Natural killer cell treated with Interleukin-12 subunit alpha and Interleukin-12 subunit beta and Interleukin-15 and Interleukin-18, amount 100 ng/mL, for 72 hours (primary cell): ENCODE results near the gene SIPA1. TPM values are rescaled to one million over a fixed set of nuclear protein-coding genes. Genes with fewer than 3 reads are reported as not detected.

Source experiments
- ATAC-seq, 2 donors: fragments of 150-1000 bp; cut with Tn5 transposase in 1 of 2; sonication (Bioruptor Pico), chemical (Tn5 transposase) in 1 of 2; 2 replicates each; pipeline ENCODE4 v1.10.0; 2021
- DNase-seq: peaks from one replicate; pipeline ENCODE4 v3.0.0; 2022; ENCODE audit warnings: low spot score
- H3K27ac Mint-ChIP-seq, 2 donors: 1 replicate in 1 of 2; 2 replicates in 1 of 2; pipeline ENCODE4 v1.8.0; 2022; ENCODE audit warnings: mixed read lengths in 2 of 2, mild to moderate bottlenecking in 1 of 2, moderate library complexity in 1 of 2
- H3K27me3 Mint-ChIP-seq, 2 donors: 1 replicate in 1 of 2; 2 replicates in 1 of 2; pipeline ENCODE4 v1.8.0; 2022; ENCODE audit warnings: mixed read lengths in 2 of 2
- H3K36me3 Mint-ChIP-seq: one replicate; pipeline ENCODE4 v1.8.0; 2022; ENCODE audit warnings: mixed read lengths
- H3K4me1 Mint-ChIP-seq, 2 donors: 1 replicate in 1 of 2; 2 replicates in 1 of 2; pipeline ENCODE4 v1.8.0; 2022; ENCODE audit warnings: low read depth in 2 of 2, mixed read lengths in 2 of 2, mild to moderate bottlenecking in 1 of 2
- H3K4me3 Mint-ChIP-seq: one replicate; pipeline ENCODE4 v1.8.0; 2022; ENCODE audit warnings: mixed read lengths
- H3K9me3 Mint-ChIP-seq: 2 replicates; pipeline ENCODE4 v1.8.0; 2022; ENCODE audit warnings: mixed read lengths
- total RNA-seq, 2 donors: library from RNA; stranded (reverse); gene quantifications; one replicate each; pipeline ENCODE4 v1.2.3, GENCODE V29; 2022

SIPA1 gene
- total RNA-seq, 2 donors from 2014 or later = 139 to 140 TPM

GRCh38 chr11:65696802-65697552 is 59.1 kb downstream of the SIPA1 start:
- peaks cover 8 to 18% of the 10 kb centered on the region in 2 donors for H3K4me1 Mint-ChIP-seq
- no peak for ATAC-seq
- H3K4me3 Mint-ChIP-seq = no peak overlapping the region
- no peak overlapping the region for H3K27ac Mint-ChIP-seq
- peaks cover 0 to 8% of the 10 kb centered on the region in 2 donors for H3K27me3 Mint-ChIP-seq
- no peaks in the 10 kb centered on the region for H3K9me3 Mint-ChIP-seq
- H3K36me3 Mint-ChIP-seq = no peaks in the 10 kb centered on the region
- DNase-seq = no peak

GRCh38 chr11:65698205-65698604 is 60.3 kb downstream of the SIPA1 start:
- Mint-ChIP-seq H3K4me1 (peaks cover 8 to 15% of the 10 kb centered on the region in 2 donors), H3K4me3 (no peak overlapping the region), H3K9me3 (no peaks in the 10 kb centered on the region), H3K27ac (peak overlapping the region in 1 of 2 donors; percentile 66), H3K36me3 (no peaks in the 10 kb centered on the region), H3K27me3 (peaks cover 0 to 8% of the 10 kb centered on the region in 2 donors)
- ATAC-seq (no peak), DNase-seq (no peak)

- H3K4me3 Mint-ChIP-seq = no peak overlapping the region
- DNase-seq (no peak), ATAC-seq (no peak)
- no peaks in the 10 kb centered on the region for H3K9me3 Mint-ChIP-seq
- H3K4me1 Mint-ChIP-seq = peaks cover 3 to 9% of the 10 kb centered on the region in 2 donors
- peaks cover 0 to 8% of the 10 kb centered on the region in 2 donors for H3K27me3 Mint-ChIP-seq
- H3K36me3 Mint-ChIP-seq = no peaks in the 10 kb centered on the region
- H3K27ac Mint-ChIP-seq = no peak overlapping the region
Measured at GRCh38 chr11:65699306-65699705, 61.4 kb downstream of the SIPA1 start.

- Mint-ChIP-seq H3K27ac (no peak overlapping the region), H3K4me3 (no peak overlapping the region), H3K27me3 (peaks cover 0 to 8% of the 10 kb centered on the region in 2 donors), H3K36me3 (no peaks in the 10 kb centered on the region), H3K4me1 (peaks cover 0 to 2% of the 10 kb centered on the region in 2 donors), H3K9me3 (no peaks in the 10 kb centered on the region)
- ATAC-seq = no peak
- DNase-seq = no peak
Measured at GRCh38 chr11:65700399-65700798, 62.5 kb downstream of the SIPA1 start.

Other genes with a start within 250 kb of the SIPA1 start
- gene NEAT1, start 215.3 kb upstream of the SIPA1 start, total RNA-seq = 100 to 1,000 TPM; 432 to 571 TPM
- gene MALAT1, start 139.1 kb upstream of the SIPA1 start, total RNA-seq = 1,000 to 10,000 TPM; 6,610 to 7,236 TPM
- gene SCYL1, start 113.0 kb upstream of the SIPA1 start, total RNA-seq = 100 to 1,000 TPM in 1 of 2 donors, 10 to 100 TPM in 1; 84.5 to 112 TPM
- 10 to 100 TPM; 42.3 to 60.2 TPM for gene LTBP3, start 79.7 kb upstream of the SIPA1 start, total RNA-seq
- gene ZNRD2, start 67.6 kb upstream of the SIPA1 start, total RNA-seq = 10 to 100 TPM; 55.8 to 89.3 TPM
- 10 to 100 TPM; 38.0 to 71.5 TPM for gene FAM89B, start 65.6 kb upstream of the SIPA1 start, total RNA-seq
- gene EHBP1L1, start 62.0 kb upstream of the SIPA1 start, total RNA-seq = 100 to 1,000 TPM; 156 to 188 TPM
- gene KCNK7, start 42.3 kb upstream of the SIPA1 start, total RNA-seq = 1 to 10 TPM; 2.3 to 2.8 TPM
- gene MAP3K11, start 23.9 kb upstream of the SIPA1 start, total RNA-seq = 10 to 100 TPM; 81.1 to 83.3 TPM
- 10 to 100 TPM; 65.1 to 96.9 TPM for gene PCNX3, start 22.3 kb upstream of the SIPA1 start, total RNA-seq
- 10 to 100 TPM; 85.2 to 96.4 TPM for gene RELA, start 24.8 kb downstream of the SIPA1 start, total RNA-seq
- gene KAT5, start 74.2 kb downstream of the SIPA1 start, total RNA-seq = 10 to 100 TPM; 77.5 to 82.9 TPM
- 100 to 1,000 TPM in 1 of 2 donors, 10 to 100 TPM in 1; 87.3 to 138 TPM for gene RNASEH2C, start 82.7 kb downstream of the SIPA1 start, total RNA-seq
- 10 to 100 TPM; 15.8 to 25.4 TPM for gene AP5B1, start 142.9 kb downstream of the SIPA1 start, total RNA-seq
- not detected for gene OVOL1, start 149.0 kb downstream of the SIPA1 start, total RNA-seq
- 1 to 10 TPM in 1 of 2 donors, under 1 TPM in 1; 0.52 to 1.0 TPM for gene SNX32, start 195.9 kb downstream of the SIPA1 start, total RNA-seq
- gene CFL1, start 220.1 kb downstream of the SIPA1 start, total RNA-seq = 1,000 to 10,000 TPM; 1,401 to 1,644 TPM
- 100 to 1,000 TPM in 1 of 2 donors, 10 to 100 TPM in 1; 85.7 to 109 TPM for gene MUS81, start 222.3 kb downstream of the SIPA1 start, total RNA-seq
- 10 to 100 TPM in 1 of 2 donors, 1 to 10 TPM in 1; 7.5 to 10.6 TPM for gene EFEMP2, start 234.7 kb downstream of the SIPA1 start, total RNA-seq
- 100 to 1,000 TPM; 124 to 886 TPM for gene CTSW, start 241.7 kb downstream of the SIPA1 start, total RNA-seq